HEK293 (cell line): ENCODE data around the gene RPS6KA4.

ENCODE experiments used
- CTCF ChIA-PET: fragments of 350-600 bp; formaldehyde crosslinking; extraction: SDS; loops from one replicate; lab custom pipeline; 2021; ENCODE audit warnings: antibody characterized with exemption; lab: Yijun Ruan, JAX
- POLR2A ChIA-PET: fragments of 300-600 bp; formaldehyde crosslinking; extraction: SDS; loops from one replicate; lab custom pipeline; 2020; ENCODE audit warnings: antibody characterized with exemption, inconsistent platforms; lab: Yijun Ruan, JAX
- H3K27ac ChIP-seq: fragments of 200-500 bp; sonication (Bioruptor generic); 2 replicates; pipeline ENCODE4 v1.5.1; 2014; ENCODE audit warnings: low read depth, low read length, control low read depth, inconsistent platforms; ENCODE audit errors: extremely low read depth
- H3K36me3 ChIP-seq, 2 experiments: fragments of 200-500 bp in 1 of 2; sonication (Bioruptor generic) in 1 of 2; 1 replicate in 1 of 2; 2 replicates in 1 of 2; pipeline ENCODE4 v1.5.1; 2014 to 2017; ENCODE audit warnings: inconsistent platforms in 2 of 2, low read length in 2 of 2; ENCODE audit not compliant: control insufficient read depth in 2 of 2, insufficient read depth in 1 of 2
- H3K4me1 ChIP-seq: fragments of 200-500 bp; sonication (Bioruptor generic); 2 replicates; pipeline ENCODE4 v1.5.1; 2014; ENCODE audit warnings: mild to moderate bottlenecking, low read length, inconsistent platforms; ENCODE audit not compliant: control insufficient read depth, insufficient read depth
- H3K4me3 ChIP-seq: 2 replicates; pipeline ENCODE4 v1.5.1; 2011; ENCODE audit warnings: low read depth, mild to moderate bottlenecking, control low read depth, low read length, moderate library complexity
- H3K9me3 ChIP-seq: fragments of 200-500 bp; sonication (Bioruptor generic); 2 replicates; pipeline ENCODE4 v1.5.1; 2014; ENCODE audit warnings: low read depth, low read length, inconsistent platforms; ENCODE audit not compliant: control insufficient read depth, insufficient read depth
- OSR2 ChIP-seq: fragments of 450-650 bp; formaldehyde crosslinking; IDR thresholded peaks from 2 replicates; pipeline ENCODE4 v1.5.1; 2016; ENCODE audit warnings: missing biosample characterization, missing genetic modification characterization
- ZBTB11 ChIP-seq: fragments of 450-650 bp; formaldehyde crosslinking; conservative IDR thresholded peaks from 2 replicates; pipeline ENCODE4 v1.5.1; 2016; ENCODE audit warnings: low read depth, missing biosample characterization, missing genetic modification characterization
- ZBTB17 ChIP-seq: fragments of 450-650 bp; formaldehyde crosslinking; IDR thresholded peaks from 2 replicates; pipeline ENCODE4 v1.5.1; 2016; ENCODE audit warnings: missing biosample characterization, missing genetic modification characterization
- ZEB2 ChIP-seq: fragments of 450-650 bp; formaldehyde crosslinking; IDR thresholded peaks from 2 replicates; pipeline ENCODE4 v1.5.1; 2016; ENCODE audit warnings: missing biosample characterization, missing genetic modification characterization
- ZNF114 ChIP-seq: fragments of 450-650 bp; formaldehyde crosslinking; IDR thresholded peaks from 2 replicates; pipeline ENCODE4 v1.5.0; 2017; ENCODE audit warnings: missing biosample characterization, missing genetic modification characterization
- ZNF146 ChIP-seq: fragments of 450-650 bp; formaldehyde crosslinking; IDR thresholded peaks from 2 replicates; pipeline ENCODE4 v1.5.1; 2016; ENCODE audit warnings: missing biosample characterization, missing genetic modification characterization
- ZNF174 ChIP-seq: fragments of 450-650 bp; formaldehyde crosslinking; IDR thresholded peaks from 2 replicates; pipeline ENCODE4 v1.5.0; 2017; ENCODE audit warnings: missing biosample characterization, mild to moderate bottlenecking, missing genetic modification characterization
- ZNF2 ChIP-seq: fragments of 450-650 bp; formaldehyde crosslinking; IDR thresholded peaks from 2 replicates; pipeline ENCODE4 v1.5.1; 2016; ENCODE audit warnings: missing biosample characterization, missing genetic modification characterization
- ZNF202 ChIP-seq: fragments of 450-650 bp; formaldehyde crosslinking; IDR thresholded peaks from 2 replicates; pipeline ENCODE4 v1.5.1; 2016; ENCODE audit warnings: missing biosample characterization, missing genetic modification characterization, borderline replicate concordance
- ZNF37A ChIP-seq: fragments of 450-650 bp; IDR thresholded peaks from 2 replicates; pipeline ENCODE4 v1.5.1; 2018; ENCODE audit warnings: missing biosample characterization, missing genetic modification characterization
- ZNF529 ChIP-seq: fragments of 450-650 bp; formaldehyde crosslinking; IDR thresholded peaks from 2 replicates; pipeline ENCODE4 v1.5.1; 2017; ENCODE audit warnings: missing genetic modification characterization, missing biosample characterization; ENCODE audit not compliant: insufficient replicate concordance
- ZNF624 ChIP-seq: fragments of 450-650 bp; formaldehyde crosslinking; IDR thresholded peaks from 2 replicates; pipeline ENCODE4 v1.5.1; 2017; ENCODE audit warnings: missing biosample characterization, missing genetic modification characterization
- ZNF639 ChIP-seq: fragments of 450-650 bp; formaldehyde crosslinking; IDR thresholded peaks from 2 replicates; pipeline ENCODE4 v1.5.1; 2016; ENCODE audit warnings: missing biosample characterization, missing genetic modification characterization
- ZNF654 ChIP-seq: fragments of 450-650 bp; formaldehyde crosslinking; IDR thresholded peaks from 2 replicates; pipeline ENCODE4 v1.5.1; 2016; ENCODE audit warnings: low read depth, missing biosample characterization, missing genetic modification characterization
- ZNF670 ChIP-seq: fragments of 450-650 bp; formaldehyde crosslinking; IDR thresholded peaks from 2 replicates; pipeline ENCODE4 v1.5.1; 2016; ENCODE audit warnings: missing biosample characterization, missing genetic modification characterization, low read depth
- ZNF701 ChIP-seq: fragments of 450-650 bp; formaldehyde crosslinking; IDR thresholded peaks from 2 replicates; pipeline ENCODE4 v1.5.1; 2016; ENCODE audit warnings: missing biosample characterization, missing genetic modification characterization
- ZNF707 ChIP-seq: fragments of 450-650 bp; formaldehyde crosslinking; IDR thresholded peaks from 2 replicates; pipeline ENCODE4 v1.5.1; 2016; ENCODE audit warnings: missing biosample characterization, missing genetic modification characterization
- ZNF777 ChIP-seq: fragments of 450-650 bp; formaldehyde crosslinking; IDR thresholded peaks from 2 replicates; pipeline ENCODE4 v1.5.1; 2017; ENCODE audit warnings: missing biosample characterization, missing genetic modification characterization, borderline replicate concordance
- ZNF830 ChIP-seq: fragments of 450-650 bp; IDR thresholded peaks from 2 replicates; pipeline ENCODE4 v1.5.0; 2018; ENCODE audit warnings: missing biosample characterization, missing genetic modification characterization, low read depth, mild to moderate bottlenecking, moderate library complexity
- ZSCAN4 ChIP-seq: fragments of 450-650 bp; formaldehyde crosslinking; IDR thresholded peaks from 2 replicates; pipeline ENCODE4 v1.5.1; 2017; ENCODE audit warnings: missing biosample characterization, missing genetic modification characterization
- TF ChIP-seq, protein P1 (sequence below): fragments of 450-650 bp; formaldehyde crosslinking; IDR thresholded peaks from 2 replicates; pipeline ENCODE4 v1.5.1; 2016; ENCODE audit warnings: missing biosample characterization, missing genetic modification characterization
- TF ChIP-seq, protein P2 (sequence below): fragments of 450-650 bp; IDR thresholded peaks from 2 replicates; pipeline ENCODE4 v1.5.1; 2018; ENCODE audit warnings: missing biosample characterization, missing genetic modification characterization
- TF ChIP-seq, protein P3 (sequence below): fragments of 450-650 bp; formaldehyde crosslinking; IDR thresholded peaks from 2 replicates; pipeline ENCODE4 v1.5.1; 2016; ENCODE audit warnings: missing biosample characterization, missing genetic modification characterization

The RPS6KA4 gene

GRCh38 chr11:64401775-64402174, 42.8 kb downstream of the RPS6KA4 start (continued):
- TF ChIP-seq ZNF639 (tag by site-specific recombination): no peak
- TF ChIP-seq ZNF707 (tag by site-specific recombination): no peak
- no peak for TF ChIP-seq ZNF777 (tag by site-specific recombination)
- TF ChIP-seq, protein P1, sequence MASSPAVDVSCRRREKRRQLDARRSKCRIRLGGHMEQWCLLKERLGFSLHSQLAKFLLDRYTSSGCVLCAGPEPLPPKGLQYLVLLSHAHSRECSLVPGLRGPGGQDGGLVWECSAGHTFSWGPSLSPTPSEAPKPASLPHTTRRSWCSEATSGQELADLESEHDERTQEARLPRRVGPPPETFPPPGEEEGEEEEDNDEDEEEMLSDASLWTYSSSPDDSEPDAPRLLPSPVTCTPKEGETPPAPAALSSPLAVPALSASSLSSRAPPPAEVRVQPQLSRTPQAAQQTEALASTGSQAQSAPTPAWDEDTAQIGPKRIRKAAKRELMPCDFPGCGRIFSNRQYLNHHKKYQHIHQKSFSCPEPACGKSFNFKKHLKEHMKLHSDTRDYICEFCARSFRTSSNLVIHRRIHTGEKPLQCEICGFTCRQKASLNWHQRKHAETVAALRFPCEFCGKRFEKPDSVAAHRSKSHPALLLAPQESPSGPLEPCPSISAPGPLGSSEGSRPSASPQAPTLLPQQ (tag by site-specific recombination): no peak
- no peak for TF ChIP-seq ZNF701 (tag by site-specific recombination)
- TF ChIP-seq ZNF830 (tag by site-specific recombination): no peak
- TF ChIP-seq ZNF37A (tag by site-specific recombination): no peak
- TF ChIP-seq OSR2 (tag by site-specific recombination): no peak

GRCh38 chr11:64403106-64403505, 44.1 kb downstream of the RPS6KA4 start:
- POLR2A ChIA-PET: no interaction called here

More at GRCh38 chr11:64403106-64403505, 44.1 kb downstream of the RPS6KA4 start:
- H3K4me3 ChIP-seq: no peak overlapping the region
- CTCF ChIA-PET: interaction anchor here (0.5 kb wide), 1 partner anchor 95 kb away, joined by 4 read pairs; no protein-coding TSS in a partner anchor
- no peaks in the 10 kb centered on the region for H3K4me1 ChIP-seq
- no peaks in the 10 kb centered on the region for H3K36me3 ChIP-seq
- H3K9me3 ChIP-seq: no peaks in the 10 kb centered on the region
- TF ChIP-seq ZEB2 (no peak), ZNF670 (tag by site-specific recombination) (no peak), ZNF174 (tag by site-specific recombination) (no peak), ZNF654 (tag by site-specific recombination) (no peak), ZNF202 (tag by site-specific recombination) (no peak), ZNF146 (tag by site-specific recombination) (no peak), ZSCAN4 (tag by site-specific recombination) (no peak), ZNF2 (no peak), ZNF114 (no peak), ZBTB17 (no peak), ZBTB11 (tag by site-specific recombination) (no peak), ZNF529 (tag by site-specific recombination) (no peak), ZNF624 (no peak)
- TF ChIP-seq, protein P2, sequence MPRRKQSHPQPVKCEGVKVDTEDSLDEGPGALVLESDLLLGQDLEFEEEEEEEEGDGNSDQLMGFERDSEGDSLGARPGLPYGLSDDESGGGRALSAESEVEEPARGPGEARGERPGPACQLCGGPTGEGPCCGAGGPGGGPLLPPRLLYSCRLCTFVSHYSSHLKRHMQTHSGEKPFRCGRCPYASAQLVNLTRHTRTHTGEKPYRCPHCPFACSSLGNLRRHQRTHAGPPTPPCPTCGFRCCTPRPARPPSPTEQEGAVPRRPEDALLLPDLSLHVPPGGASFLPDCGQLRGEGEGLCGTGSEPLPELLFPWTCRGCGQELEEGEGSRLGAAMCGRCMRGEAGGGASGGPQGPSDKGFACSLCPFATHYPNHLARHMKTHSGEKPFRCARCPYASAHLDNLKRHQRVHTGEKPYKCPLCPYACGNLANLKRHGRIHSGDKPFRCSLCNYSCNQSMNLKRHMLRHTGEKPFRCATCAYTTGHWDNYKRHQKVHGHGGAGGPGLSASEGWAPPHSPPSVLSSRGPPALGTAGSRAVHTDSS (tag by site-specific recombination): no peak
- TF ChIP-seq, protein P3, sequence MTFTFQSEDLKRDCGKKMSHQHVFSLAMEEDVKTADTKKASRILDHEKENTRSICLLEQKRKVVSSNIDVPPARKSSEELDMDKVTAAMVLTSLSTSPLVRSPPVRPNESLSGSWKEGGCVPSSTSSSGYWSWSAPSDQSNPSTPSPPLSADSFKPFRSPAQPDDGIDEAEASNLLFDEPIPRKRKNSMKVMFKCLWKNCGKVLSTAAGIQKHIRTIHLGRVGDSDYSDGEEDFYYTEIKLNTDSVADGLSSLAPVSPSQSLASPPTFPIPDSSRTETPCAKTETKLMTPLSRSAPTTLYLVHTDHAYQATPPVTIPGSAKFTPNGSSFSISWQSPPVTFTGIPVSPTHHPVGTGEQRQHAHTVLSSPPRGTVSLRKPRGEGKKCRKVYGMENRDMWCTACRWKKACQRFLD (tag by site-specific recombination): no peak
- TF ChIP-seq, all 188 proteins: peak for 0
- no peak overlapping the region for H3K27ac ChIP-seq
